ENCODE results near the gene SRPK2. TPM values are rescaled to one million over a fixed set of nuclear protein-coding genes. Genes with fewer than 3 reads are reported as not detected.

The SRPK2 gene
- total and polyA plus RNA-seq, 2 of the 8 experiments (the other 6 are each of a cell fraction or from before 2014, with no cell fraction given): 10.0 to 47.1 TPM

DNA sequence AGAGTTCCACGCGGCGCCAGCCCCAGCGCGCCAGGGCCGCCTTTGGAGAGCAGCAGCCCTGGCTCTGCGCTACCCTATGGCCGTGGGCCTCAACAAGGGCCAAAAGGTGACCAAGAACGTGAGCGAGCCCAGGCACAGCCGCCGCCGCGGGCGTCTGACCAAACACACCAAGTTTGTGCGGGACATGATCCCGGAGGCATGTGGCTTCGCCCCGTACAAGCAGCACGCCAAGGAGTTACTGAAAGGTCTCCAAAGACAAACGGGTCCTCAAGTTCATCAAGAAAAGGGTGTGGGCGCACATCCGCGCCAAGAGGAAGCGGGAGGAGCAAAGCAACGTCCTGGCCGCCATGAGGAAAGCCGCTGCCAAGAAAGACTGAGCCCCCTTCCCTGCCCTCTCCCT is 144.1 kb downstream of the SRPK2 start:
- H3K79me2 ChIP-seq (ENCODE audit: control insufficient read depth in 1 of 2, insufficient read depth in 2 of 2, low read length in 2 of 2): peaks cover 0 to 30% of the 10 kb centered on the region in 2 experiments; a peak in 3 of 4 replicates
- no peak for TF ChIP-seq SRF (IDR thresholded peaks at IDR 0.05; ENCODE audit: low read depth, low read length)
- no peak for TF ChIP-seq EP300 (IDR thresholded peaks at IDR 0.05; ENCODE audit: borderline replicate concordance in 1 of 2, low read depth in 2 of 2, low read length in 2 of 2)
- TF ChIP-seq TCF12 (IDR thresholded peaks at IDR 0.05; ENCODE audit: low read depth, low read length): no peak

More for the DNA sequence above, 144.1 kb downstream of the SRPK2 start:
- POLR2A ChIA-PET (ENCODE audit: partially characterized antibody): no interaction called here
- Histone ChIP-seq H2AK5ac (ENCODE audit: low read depth, low read length) (no peak overlapping the region), H2BK20ac (ENCODE audit: low read length) (no peak overlapping the region), H3K4ac (replicated peaks; ENCODE audit: insufficient read length, low read depth, low read length) (no peak overlapping the region), H2BK120ac (replicated peaks; ENCODE audit: low read depth, low read length) (no peak overlapping the region), H3K18ac (ENCODE audit: extremely low read depth, low read length) (no peak overlapping the region), H4K8ac (ENCODE audit: extremely low read depth, insufficient read depth, low read length) (no peak overlapping the region), H3K27ac (ENCODE audit: low read depth, low read length) (no peak overlapping the region), H3K36me3 (ENCODE audit: control insufficient read depth in 2 of 4, insufficient read depth in 4 of 4, low read length in 3 of 4) (no peaks in the 10 kb centered on the region), H4K91ac (replicated peaks; ENCODE audit: insufficient read length, low read length) (no peak overlapping the region), H3K4me2 (ENCODE audit: insufficient read depth in 1 of 2, low read depth in 2 of 2, low read length in 2 of 2) (no peak overlapping the region), H4K5ac (ENCODE audit: insufficient read length, low read depth, low read length) (no peak overlapping the region), H2BK5ac (ENCODE audit: low read depth, low read length) (no peak overlapping the region), H2AFZ (ENCODE audit: low read length) (no peak overlapping the region), H3K27me3 (replicated peaks in 1 of 4; ENCODE audit: control insufficient read depth in 3 of 4, extremely low read depth in 1 of 4, insufficient read depth in 3 of 4, low read length in 3 of 4) (no peaks in the 10 kb centered on the region), H3K9ac (replicated peaks in 1 of 4; ENCODE audit: extremely low read depth in 1 of 4, low read depth in 3 of 4, low read length in 3 of 4) (no peak overlapping the region), H3K4me1 (replicated peaks in 1 of 4; ENCODE audit: control insufficient read depth in 3 of 4, insufficient read depth in 4 of 4, low read length in 3 of 4) (peaks cover 0 to 4% (median 1%) of the 10 kb centered on the region in 4 experiments; a peak in 4 of 7 replicates), H3K4me3 (ENCODE audit: extremely low read depth in 1 of 4, insufficient read depth in 2 of 4, low read depth in 3 of 4, low read length in 4 of 4) (no peak overlapping the region), H3K79me1 (ENCODE audit: low read depth, low read length) (peaks cover 3% of the 10 kb centered on the region; the same call in 1 of the 2 replicates), H4K20me1 (replicated peaks in 1 of 2; ENCODE audit: control insufficient read depth in 1 of 2, insufficient read depth in 2 of 2, low read length in 2 of 2) (peaks cover 0 to 2% of the 10 kb centered on the region in 2 experiments), H3K23ac (ENCODE audit: insufficient read length) (no peak overlapping the region), H3K9me3 (ENCODE audit: insufficient read depth in 2 of 2, low read depth in 1 of 2, low read length in 1 of 2) (no peaks in the 10 kb centered on the region; a peak in 1 of 4 replicates), H2BK12ac (ENCODE audit: low read depth, low read length) (no peak overlapping the region), H3K14ac (ENCODE audit: insufficient read length) (no peak overlapping the region), H2BK15ac (ENCODE audit: low read length) (no peak overlapping the region), H3K23me2 (ENCODE audit: low read depth, low read length) (peaks cover 2% of the 10 kb centered on the region; the same call in 1 of the 2 replicates), H3K56ac (replicated peaks; ENCODE audit: insufficient read length, low read depth, low read length) (no peak overlapping the region)
- CTCF ChIA-PET (ENCODE audit: partially characterized antibody): interaction anchor here (0.6 to 1.0 kb wide), 3 partner anchors 46 to 260 kb away, joined by 3 read pairs; no protein-coding TSS in a partner anchor
- DNase-seq (ENCODE audit: low read depth in 1 of 2, low spot score in 2 of 2) (no peak), FAIRE-seq (no peak)
- WGBS, 2 experiments (ENCODE audit: extremely low coverage in 1 of 2, insufficient coverage in 1 of 2, insufficient read length in 1 of 2, insufficient replicate concordance in 2 of 2, low coverage in 1 of 2, low lambda C conversion rate in 2 of 2, missing lambda C conversion rate in 1 of 2): 94% methylated on average over 28 of the region's 28 CpGs; no CpG with 5 or more reads in 1 of the 2 experiments
